Hypothalamus (tissue), 51 donors: Measurements from ENCODE around the gene DNAJC15.

Experiments
- DNase-seq, 51 donors: peaks; one replicate each; lab custom pipeline; 2025; lab: John Stamatoyannopoulos, UW

Gene DNAJC15

DNA sequence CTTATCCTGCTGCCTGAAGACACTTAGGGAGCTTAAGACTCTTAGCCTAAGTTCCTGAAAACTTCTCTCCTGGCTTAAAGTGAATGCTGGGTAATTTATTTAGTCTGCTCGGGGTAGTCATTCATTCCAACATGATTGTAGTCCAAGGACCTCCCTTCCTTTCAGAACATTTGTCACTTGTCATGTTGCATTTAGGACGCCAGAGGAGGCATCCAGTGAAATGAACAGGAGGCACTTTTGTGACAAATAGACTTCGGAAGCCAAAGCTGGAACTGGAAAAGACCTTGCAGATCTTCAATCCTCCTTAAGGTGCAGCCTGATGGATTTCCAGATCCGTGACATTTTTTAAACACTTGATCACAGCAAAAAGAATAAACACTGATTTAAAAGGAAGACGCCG is 95.1 kb downstream of the DNAJC15 start:
- DNase-seq = no peak

DNA sequence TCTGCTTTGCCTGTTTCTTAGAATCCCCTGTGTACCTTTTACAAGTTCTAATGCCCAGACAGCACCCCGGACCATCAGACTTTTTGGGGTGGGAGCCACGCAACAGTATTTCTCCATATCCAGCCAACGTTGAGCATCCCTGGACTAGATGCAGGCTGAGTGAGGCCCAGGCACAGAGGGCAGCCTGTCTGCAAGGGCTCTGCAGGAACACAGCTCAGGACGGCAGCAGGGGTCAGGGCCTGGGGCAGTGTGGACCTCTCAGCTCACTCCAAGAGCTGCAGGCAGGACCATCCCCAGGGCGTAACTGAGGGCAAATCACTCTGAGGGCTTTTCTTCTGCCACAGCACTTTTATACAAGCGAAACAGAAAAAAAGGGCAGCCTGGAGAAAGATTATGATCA is 95.8 kb downstream of the DNAJC15 start:
- DNase-seq = no peak

- DNase-seq = no peak
Observed at GRCh38 chr13:43122791-43123190, 99.4 kb downstream of the DNAJC15 start.

- DNase-seq = no peak
Observed at GRCh38 chr13:43123856-43124255, 100.5 kb downstream of the DNAJC15 start.

GRCh38 chr13:43124490-43124889 is 101.1 kb downstream of the DNAJC15 start:
- no peak for DNase-seq

GRCh38 chr13:43126420-43126819 is 103.0 kb downstream of the DNAJC15 start:
- DNase-seq = no peak

- no peak for DNase-seq
Observed at GRCh38 chr13:43127103-43127798, 103.9 kb downstream of the DNAJC15 start.

DNA sequence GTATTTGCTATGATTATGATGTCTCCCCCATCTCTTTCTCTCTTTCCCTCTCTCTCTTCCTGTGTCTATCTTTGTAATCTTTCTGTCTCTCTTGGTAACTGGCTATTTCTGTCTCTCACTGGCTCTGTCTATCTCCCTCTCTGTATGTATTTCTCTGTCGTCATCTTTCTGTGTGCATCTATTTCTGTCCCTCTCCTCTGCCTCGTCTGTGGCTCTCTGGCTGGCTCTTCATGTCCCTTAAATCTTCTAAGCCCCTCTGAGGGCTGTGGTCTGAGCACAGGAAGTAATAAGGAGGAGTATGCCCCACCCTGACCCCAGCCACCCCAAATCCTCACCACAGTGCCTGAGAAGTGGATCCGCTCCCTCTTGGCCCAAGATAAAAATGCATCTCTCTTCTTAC is 104.4 kb downstream of the DNAJC15 start:
- DNase-seq = no peak

GRCh38 chr13:43128504-43128961 is 105.1 kb downstream of the DNAJC15 start:
- peak in 2 of 51 donors; percentile 9 to 57 for DNase-seq

DNA sequence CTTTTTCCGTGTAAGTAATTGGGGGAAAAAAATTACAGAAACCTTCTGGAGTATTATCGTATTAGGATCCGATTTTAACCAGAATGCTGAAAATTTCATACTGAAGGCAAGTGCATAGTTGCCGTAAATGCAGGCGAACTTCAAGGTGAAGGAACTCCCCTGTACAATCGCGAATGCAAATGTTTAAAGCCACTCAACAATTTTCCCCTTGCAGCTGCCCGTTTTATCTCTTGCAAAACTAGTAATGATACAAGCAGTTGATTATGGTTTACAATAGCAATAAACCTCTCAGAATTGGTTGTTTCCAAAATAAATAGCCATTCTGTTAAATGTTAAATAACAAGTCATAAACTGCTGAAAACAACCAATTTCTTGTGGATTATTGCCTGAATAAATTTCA is 105.7 kb downstream of the DNAJC15 start:
- DNase-seq = no peak

DNA sequence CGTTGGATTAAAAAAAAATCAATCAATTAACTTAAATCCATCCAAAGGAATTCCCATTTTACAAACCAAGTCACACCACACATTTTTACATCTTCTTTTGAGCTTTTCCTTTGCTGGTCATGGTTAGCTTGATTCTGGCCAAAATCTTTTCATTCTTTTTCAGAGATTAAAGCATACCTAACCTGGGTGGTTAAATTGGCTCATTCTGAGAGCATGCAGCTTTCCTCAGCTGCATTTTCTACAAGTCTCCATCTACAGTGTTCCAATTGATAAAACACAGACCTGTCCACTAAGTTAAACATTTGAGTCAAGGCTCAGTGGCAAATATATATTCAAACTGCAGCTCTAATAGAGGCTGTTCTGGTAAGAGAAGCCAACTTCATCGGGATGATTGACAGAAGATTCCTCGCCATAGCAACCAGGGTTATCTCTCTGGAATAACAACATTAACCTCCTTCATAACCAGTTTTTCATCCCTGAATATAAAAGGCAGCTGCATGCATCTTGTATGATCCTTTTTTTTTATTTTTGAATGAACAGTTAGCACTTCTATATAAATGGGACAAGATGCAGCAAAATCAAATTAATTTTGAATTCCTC is 106.2 kb downstream of the DNAJC15 start:
- peak in 1 of 51 donors; percentile 20 for DNase-seq

- peak in 2 of 51 donors; percentile 11 to 19 for DNase-seq
Observed at GRCh38 chr13:43132257-43132656, 108.9 kb downstream of the DNAJC15 start.

DNA sequence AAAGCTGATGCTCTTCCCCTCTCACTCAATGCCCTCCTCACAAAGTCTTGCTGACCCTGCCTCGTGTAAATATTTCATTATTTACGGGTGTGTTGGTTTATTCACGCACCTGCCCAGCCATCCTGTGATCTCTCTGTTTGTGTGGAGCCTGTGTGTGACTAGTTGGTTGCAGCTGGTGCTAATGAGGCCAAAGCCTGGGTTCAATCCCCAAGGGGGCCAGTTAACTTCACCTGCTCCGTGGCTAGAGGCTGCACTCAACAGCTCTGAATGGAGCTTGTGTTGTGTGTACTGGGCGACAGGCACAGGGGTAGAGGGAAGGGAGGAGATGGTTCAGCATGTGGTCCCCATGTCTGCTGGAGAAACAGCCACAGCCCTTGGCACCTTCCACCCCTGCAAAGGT is 109.5 kb downstream of the DNAJC15 start:
- DNase-seq = no peak

- DNase-seq = no peak
Observed at GRCh38 chr13:43133792-43134191, 110.4 kb downstream of the DNAJC15 start.

- DNase-seq = no peak
Observed at GRCh38 chr13:43134868-43135267, 111.5 kb downstream of the DNAJC15 start.

DNA sequence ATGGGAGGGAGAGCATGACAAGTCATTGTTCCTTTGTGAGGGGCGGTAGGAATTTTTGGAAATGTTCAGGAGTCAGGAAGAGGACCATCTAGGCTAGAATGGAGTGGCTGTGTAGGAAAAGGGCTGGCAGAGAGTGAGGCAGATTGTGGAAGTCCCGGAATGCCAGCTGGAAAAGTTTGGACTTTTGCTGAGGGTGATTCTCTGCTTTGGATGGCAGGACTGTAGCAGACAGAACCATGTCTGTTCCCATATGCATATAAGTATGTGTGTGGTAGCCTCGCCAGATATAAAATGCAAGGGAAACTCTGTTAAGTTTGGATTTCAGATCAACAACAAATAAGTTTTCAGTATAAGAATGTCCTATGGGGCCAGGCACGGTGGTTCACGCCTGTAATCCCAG is 112.1 kb downstream of the DNAJC15 start:
- DNase-seq = no peak

- DNase-seq = no peak
Observed at GRCh38 chr13:43136920-43137575, 113.7 kb downstream of the DNAJC15 start.

- DNase-seq = no peak
Observed at GRCh38 chr13:43139211-43139610, 115.8 kb downstream of the DNAJC15 start.

DNA sequence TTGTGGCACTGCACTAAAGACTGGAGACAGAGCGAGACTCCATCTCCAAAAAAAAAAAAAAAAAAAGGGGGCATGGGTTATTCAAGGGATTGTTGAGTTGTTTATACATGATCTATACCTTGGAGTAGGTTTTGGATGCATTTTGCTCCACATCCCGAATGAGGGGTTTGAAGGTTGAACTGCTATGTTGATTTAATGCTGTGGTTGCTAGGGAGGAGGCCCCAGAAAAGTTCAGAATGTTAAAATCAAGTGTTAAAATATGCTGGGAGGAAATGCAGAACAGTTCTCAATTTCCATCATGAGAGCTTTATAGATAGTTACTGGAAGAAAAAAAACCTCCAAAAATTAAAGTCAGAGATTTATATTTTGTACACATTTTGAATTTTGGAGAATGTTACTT is 116.5 kb downstream of the DNAJC15 start:
- no peak for DNase-seq

DNA sequence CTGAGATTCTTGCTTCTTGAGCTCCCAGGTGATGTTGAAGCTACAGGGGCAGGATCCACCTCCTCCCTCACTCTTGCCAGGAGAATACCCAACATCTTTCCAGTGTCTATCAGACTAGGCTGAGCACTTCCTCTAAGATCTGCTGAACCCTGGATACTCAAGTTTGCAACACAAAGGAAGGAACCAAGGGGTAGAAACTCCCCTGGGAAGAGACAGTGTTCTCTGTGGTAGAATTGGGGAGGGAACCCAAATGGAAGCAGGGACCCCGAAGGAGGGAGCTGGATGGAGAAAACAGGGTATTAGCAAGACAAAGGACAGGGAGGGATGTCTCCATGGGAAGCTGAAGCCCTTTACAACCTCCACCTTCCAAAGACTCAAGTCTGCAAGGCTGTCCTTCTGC is 117.6 kb downstream of the DNAJC15 start:
- DNase-seq = no peak

DNA sequence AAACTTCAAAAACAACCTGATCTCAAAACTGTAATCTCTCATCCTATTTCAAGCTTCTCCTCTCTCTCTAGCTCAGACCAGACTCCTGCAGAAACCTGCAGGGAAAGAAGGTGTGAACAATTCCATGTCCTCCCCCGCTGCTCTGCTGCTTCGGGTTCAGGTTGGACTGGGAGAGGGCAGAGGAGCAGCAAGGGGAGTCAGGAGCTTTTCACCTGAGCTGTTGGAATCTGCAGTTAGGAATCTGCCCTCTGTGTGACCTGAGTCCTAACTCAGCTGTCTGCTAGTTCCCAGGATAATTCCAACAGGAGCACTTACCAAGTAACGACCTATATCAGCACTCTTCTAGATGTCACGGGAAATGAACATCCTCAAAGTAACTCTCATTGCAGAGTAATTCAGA is 118.3 kb downstream of the DNAJC15 start:
- DNase-seq = no peak

DNA sequence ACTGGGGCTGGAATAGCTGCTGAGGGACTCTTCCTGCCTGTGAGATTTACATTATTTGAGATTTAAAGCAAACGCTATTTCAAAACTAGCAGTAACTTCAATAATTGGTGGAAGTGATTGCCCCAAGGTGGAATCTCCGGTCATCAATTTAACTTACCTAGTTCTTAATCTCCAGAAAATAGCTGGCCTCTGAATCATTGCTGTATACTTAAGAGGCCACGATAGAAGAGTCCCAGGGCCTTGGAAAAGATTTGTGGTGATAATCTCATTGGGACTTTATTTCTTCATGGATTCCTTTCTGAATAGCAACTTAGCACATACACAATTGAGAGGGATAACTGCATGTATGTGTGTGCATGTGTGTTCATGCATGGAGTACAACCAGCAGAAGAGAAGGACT is 120.2 kb downstream of the DNAJC15 start:
- DNase-seq = no peak
